ENCODE data around the gene JAML. TPM values are rescaled to one million over a fixed set of nuclear protein-coding genes. Genes with fewer than 3 reads are reported as not detected.
A peak's percentile ranks its signal among the peaks of the same experiment; 100 is the strongest.

Gene JAML
- total RNA-seq, 2 experiments from 2014 or later: 26.7 to 30.3 TPM

- POLR2A ChIA-PET: interaction anchor here (0.8 to 4.2 kb wide), 13 partner anchors 10 to 114 kb away, joined by 3 to 78 read pairs (median 8); partner anchors contain the start of genes CD3E and MPZL3
- intact Hi-C loops (cut with DNase I, micrococcal nuclease): loop anchor here in 1 of 2 experiments (2.0 kb wide), 1 partner anchor 21 kb away; no protein-coding TSS in a partner anchor
- peak overlapping the region; percentile 47 to 68 for H3K27ac ChIP-seq (ENCODE audit: low read depth in 1 of 2, low read length in 2 of 2)
These were observed 1.5 kb upstream of the JAML start for GRCh38 chr11:118226296-118226695.

DNA sequence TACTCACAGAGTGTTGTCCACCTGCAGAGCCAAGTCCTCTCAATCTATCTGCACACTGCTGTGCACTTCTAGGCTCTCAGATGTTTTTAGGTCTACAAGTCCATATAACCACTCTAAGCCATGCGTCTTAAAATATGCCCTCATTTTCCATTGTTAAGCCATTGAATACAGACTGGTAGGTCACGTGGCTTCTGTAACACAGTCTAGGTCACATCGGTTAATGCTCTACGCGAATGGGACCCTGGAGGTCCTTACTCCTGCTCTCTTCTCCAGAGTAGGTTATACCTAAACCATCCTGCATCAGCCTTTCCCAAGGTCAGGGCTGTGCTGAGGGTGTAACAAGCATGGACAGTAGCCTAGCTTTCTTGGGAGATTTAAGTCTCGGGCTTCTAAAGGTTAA is 819 bp downstream of the JAML start:
- H3K27ac Mint-ChIP-seq: no peak overlapping the region
- H3K4me3 Mint-ChIP-seq: peak overlapping the region; percentile 95
- peak overlapping the region; percentile 54 to 84 for H3K27ac ChIP-seq (ENCODE audit: low read depth in 1 of 2, low read length in 2 of 2)
- peak overlapping the region; percentile 54 for H3K4me3 ChIP-seq (ENCODE audit: low read length)
- TF ChIP-seq CTCF (IDR thresholded peaks at IDR 0.05): no peak
- peaks cover 66% of the 10 kb centered on the region for H3K4me1 Mint-ChIP-seq (ENCODE audit: low read depth)
- no peaks in the 10 kb centered on the region for H3K9me3 Mint-ChIP-seq
- peak; percentile 30 for ATAC-seq (ENCODE audit: poor library complexity)
- H3K4me1 ChIP-seq (ENCODE audit: insufficient read depth, low read length): peaks cover 77% of the 10 kb centered on the region
- DNase-seq: peak in 4 of 14 experiments; percentile 46 to 54 (median 48)
- H3K9me3 ChIP-seq (ENCODE audit: control insufficient read depth in 1 of 2, insufficient read depth in 1 of 2, low read length in 2 of 2): no peaks in the 10 kb centered on the region
- intact Hi-C loops (cut with DNase I, micrococcal nuclease): loop anchor here (1.0 to 5.0 kb wide), 5 partner anchors 9 to 119 kb away; partner anchors contain the start of gene CD3D (in 1 of the 2)
- ChIA-PET POLR2A (interaction anchor here (0.9 to 4.2 kb wide), 29 partner anchors 8 to 235 kb away, joined by 3 to 78 read pairs (median 7); partner anchors contain the start of genes CD3D, CD3E, CD3G and KMT2A), CTCF (interaction anchor here (0.6 to 5.1 kb wide), 7 partner anchors 8 to 172 kb away, joined by 3 to 24 read pairs (median 4); no protein-coding TSS in a partner anchor)
- H3K27me3 Mint-ChIP-seq: no peaks in the 10 kb centered on the region
- H3K27me3 ChIP-seq (ENCODE audit: control insufficient read depth in 1 of 2, insufficient read depth in 2 of 2, low read length in 2 of 2): no peaks in the 10 kb centered on the region
- peaks cover 11% of the 10 kb centered on the region for H3K36me3 ChIP-seq (ENCODE audit: insufficient read depth, low read length)
- peaks cover 13% of the 10 kb centered on the region for H3K36me3 Mint-ChIP-seq (ENCODE audit: low read depth)

More at GRCh38 chr11:118226296-118226695, 1.5 kb upstream of the JAML start:
- Histone ChIP-seq H3K36me3 (ENCODE audit: insufficient read depth, low read length) (peaks cover 14% of the 10 kb centered on the region), H3K4me3 (ENCODE audit: low read length) (no peak overlapping the region), H3K4me1 (ENCODE audit: insufficient read depth, low read length) (peaks cover 75% of the 10 kb centered on the region), H3K9me3 (ENCODE audit: control insufficient read depth in 1 of 2, insufficient read depth in 1 of 2, low read length in 2 of 2) (no peaks in the 10 kb centered on the region), H3K27me3 (ENCODE audit: control insufficient read depth in 1 of 2, insufficient read depth in 2 of 2, low read length in 2 of 2) (no peaks in the 10 kb centered on the region)
- H3K4me1 Mint-ChIP-seq (ENCODE audit: low read depth): peaks cover 43% of the 10 kb centered on the region
- DNase-seq: peak in 2 of 14 experiments; percentile 49 to 50
- no peak for TF ChIP-seq CTCF (IDR thresholded peaks at IDR 0.05)
- H3K4me3 Mint-ChIP-seq: peak overlapping the region; percentile 73
- ATAC-seq (ENCODE audit: poor library complexity): no peak
- H3K27me3 Mint-ChIP-seq: no peaks in the 10 kb centered on the region
- no peak overlapping the region for H3K27ac Mint-ChIP-seq
- H3K36me3 Mint-ChIP-seq (ENCODE audit: low read depth): peaks cover 13% of the 10 kb centered on the region
- CTCF ChIA-PET: interaction anchor here (0.8 to 2.2 kb wide), 5 partner anchors 10 to 119 kb away, joined by 3 to 7 read pairs (median 3); no protein-coding TSS in a partner anchor
- H3K9me3 Mint-ChIP-seq: no peaks in the 10 kb centered on the region

DNA sequence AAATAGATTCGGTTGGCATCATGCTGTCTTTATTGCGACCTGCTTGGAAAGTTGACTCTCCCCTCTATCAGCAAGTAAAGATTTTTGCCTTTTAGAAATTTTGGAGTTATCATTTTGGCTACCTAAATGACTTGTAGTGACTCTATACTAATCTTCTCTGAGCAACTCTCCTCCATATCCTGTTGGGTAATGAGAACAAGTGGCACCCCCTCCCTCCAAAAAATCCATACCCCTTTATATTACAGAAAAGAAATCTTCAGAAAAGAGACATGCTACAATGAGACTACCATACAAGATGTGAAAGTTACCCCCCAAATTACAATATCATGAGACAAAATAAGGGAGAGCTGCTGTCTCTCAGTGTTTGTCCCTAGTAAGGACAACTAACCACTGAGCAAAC is 1.2 kb downstream of the JAML start:
- Histone ChIP-seq H3K4me1 (ENCODE audit: insufficient read depth, low read length) (peaks cover 73% of the 10 kb centered on the region), H3K27me3 (ENCODE audit: control insufficient read depth in 1 of 2, insufficient read depth in 2 of 2, low read length in 2 of 2) (no peaks in the 10 kb centered on the region), H3K9me3 (ENCODE audit: control insufficient read depth in 1 of 2, insufficient read depth in 1 of 2, low read length in 2 of 2) (no peaks in the 10 kb centered on the region), H3K36me3 (ENCODE audit: insufficient read depth, low read length) (peaks cover 11% of the 10 kb centered on the region), H3K4me3 (ENCODE audit: low read length) (peak overlapping the region; percentile 54), H3K27ac (ENCODE audit: low read depth in 1 of 2, low read length in 2 of 2) (peak overlapping the region; percentile 54 to 84)
- ChIA-PET POLR2A (interaction anchor here (1.2 to 4.2 kb wide), 17 partner anchors 9 to 212 kb away, joined by 3 to 78 read pairs (median 9); partner anchors contain the start of genes CD3D, CD3E, CD3G and KMT2A), CTCF (interaction anchor here (5.1 kb wide), 1 partner anchor 25 kb away, joined by 24 read pairs; no protein-coding TSS in a partner anchor)
- TF ChIP-seq CTCF (IDR thresholded peaks at IDR 0.05): no peak
- H3K4me1 Mint-ChIP-seq (ENCODE audit: low read depth): peaks cover 70% of the 10 kb centered on the region
- ATAC-seq (ENCODE audit: poor library complexity) (no peak), DNase-seq (peak in 3 of 14 experiments; percentile 27 to 58 (median 28))
- no peaks in the 10 kb centered on the region for H3K27me3 Mint-ChIP-seq
- no peaks in the 10 kb centered on the region for H3K9me3 Mint-ChIP-seq
- peak overlapping the region; percentile 95 for H3K4me3 Mint-ChIP-seq
- no peak overlapping the region for H3K27ac Mint-ChIP-seq
- H3K36me3 Mint-ChIP-seq (ENCODE audit: low read depth): peaks cover 12% of the 10 kb centered on the region
- intact Hi-C loops (cut with DNase I, micrococcal nuclease): loop anchor here in 1 of 2 experiments (5.0 kb wide), 1 partner anchor 34 kb away; no protein-coding TSS in a partner anchor
